HCT116 (cell line): ENCODE data around the gene SEC16A. TPM values are rescaled to one million over a fixed set of nuclear protein-coding genes. Genes with fewer than 3 reads are reported as not detected.

Source experiments
- ATAC-seq: fragments of 200-7000 bp; cut with Tn5 transposase; 2 replicates; pipeline ENCODE4 v1.9.1; 2020; ENCODE audit warnings: mild to moderate bottlenecking, moderate library complexity
- BruUV-seq: library from RNA; stranded (reverse); fragments of 400-500 nt; replicated peaks from 2 replicates; lab custom pipeline; 2021; lab: Mats Ljungman, UMichigan
- CTCF ChIA-PET: fragments of 300-600 bp; sonication (Branson Sonifier 250); formaldehyde crosslinking; loops from one replicate; lab custom pipeline; 2021; ENCODE audit warnings: antibody characterized with exemption; lab: Charles Lee
- POLR2A ChIA-PET: fragments of 300-600, 350-600 bp; sonication (Branson Sonifier 250); formaldehyde crosslinking; loops from one replicate; lab custom pipeline; 2021; ENCODE audit warnings: antibody characterized with exemption; lab: Charles Lee
- RAD21 ChIA-PET, 2 experiments: fragments of 300-600 bp; sonication (Branson Sonifier 250); formaldehyde crosslinking; loops; one replicate each; lab custom pipeline; 2023; ENCODE audit warnings: low total read pairs in 2 of 2; ENCODE audit not compliant: uncharacterized antibody in 2 of 2, unreplicated experiment in 2 of 2, low non-redundant PET in 1 of 2; lab: Charles Lee
- DNase-seq: peaks from one replicate; pipeline ENCODE4 v3.0.0-alpha.2; 2010; ENCODE audit warnings: low read depth, low spot score
- H2AFZ ChIP-seq: fragments of 200-600 bp; shearing (Covaris generic), sonication (generic); 2 replicates; pipeline ENCODE4 v1.6.1; 2017; ENCODE audit warnings: low read depth, mixed run types, mixed read lengths, antibody characterized with exemption, low read length; ENCODE audit not compliant: poor library complexity, severe bottlenecking
- H3K27ac ChIP-seq: 2 replicates; pipeline ENCODE4 v1.5.1; 2012; ENCODE audit warnings: low read depth, low read length
- H3K27me3 ChIP-seq: fragments of 200-600 bp; sonication (generic); 2 replicates; pipeline ENCODE4 v1.6.1; 2016; ENCODE audit warnings: mixed run types, low read length, mixed read lengths; ENCODE audit not compliant: insufficient read depth
- H3K36me3 ChIP-seq, 2 experiments: fragments of 200-500 bp in 1 of 2; fragments of 200-600 bp in 1 of 2; sonication (Bioruptor generic) in 1 of 2; sonication (generic) in 1 of 2; 2 replicates each; pipeline versions ENCODE4 v1.5.1 to v1.6.1; 2014 to 2016; ENCODE audit warnings: low read length in 2 of 2, inconsistent platforms in 1 of 2, mixed read lengths in 1 of 2, mixed run types in 1 of 2; ENCODE audit not compliant: insufficient read depth in 2 of 2, control insufficient read depth in 1 of 2
- H3K4me1 ChIP-seq, 2 experiments: fragments of 200-600 bp in 1 of 2; sonication (generic) in 1 of 2; 2 replicates each; pipeline versions ENCODE4 v1.5.1 to v1.6.1; 2012 to 2017; ENCODE audit warnings: low read length in 2 of 2, inconsistent platforms in 1 of 2, mild to moderate bottlenecking in 1 of 2, mixed read lengths in 1 of 2, mixed run types in 1 of 2, moderate library complexity in 1 of 2; ENCODE audit not compliant: insufficient read depth in 2 of 2, control insufficient read depth in 1 of 2
- H3K4me2 ChIP-seq: fragments of 200-600 bp; sonication (generic); 2 replicates; pipeline ENCODE4 v1.6.1; 2017; ENCODE audit warnings: mixed run types, low read length, mixed read lengths
- H3K4me3 ChIP-seq, 2 experiments: fragments of 200-600 bp in 1 of 2; sonication (generic) in 1 of 2; replicated peaks in 1 of 2; 2 replicates each; pipeline ENCODE4 v1.5.1; 2011 to 2016; ENCODE audit warnings: low read length in 2 of 2, control low read depth in 1 of 2, low read depth in 1 of 2, mild to moderate bottlenecking in 1 of 2, mixed read lengths in 1 of 2, mixed run types in 1 of 2
- H3K79me2 ChIP-seq: fragments of 200-600 bp; sonication (generic); 2 replicates; pipeline ENCODE4 v1.6.1; 2017; ENCODE audit warnings: mild to moderate bottlenecking, mixed run types, low read length, moderate library complexity, mixed read lengths; ENCODE audit not compliant: insufficient read depth
- H3K9ac ChIP-seq: fragments of 200-600 bp; sonication (generic); 2 replicates; pipeline ENCODE4 v1.6.1; 2016; ENCODE audit warnings: low read length, mixed read lengths
- H3K9me2 ChIP-seq: fragments of 200-600 bp; sonication (generic), shearing (Covaris generic); 2 replicates; pipeline ENCODE4 v1.6.1; 2017; ENCODE audit warnings: mixed run types, mild to moderate bottlenecking, moderate library complexity; ENCODE audit not compliant: insufficient read depth
- H3K9me3 ChIP-seq, 2 experiments: fragments of 200-500 bp in 1 of 2; fragments of 200-600 bp in 1 of 2; sonication (Bioruptor generic) in 1 of 2; sonication (generic) in 1 of 2; 2 replicates each; pipeline ENCODE4 v1.6.1; 2014 to 2017; ENCODE audit warnings: low read length in 2 of 2, mixed read lengths in 2 of 2, inconsistent platforms in 1 of 2, low read depth in 1 of 2, mild to moderate bottlenecking in 1 of 2, mixed run types in 1 of 2, moderate library complexity in 1 of 2; ENCODE audit not compliant: control insufficient read depth in 1 of 2, insufficient read depth in 1 of 2
- H4K20me1 ChIP-seq: fragments of 200-600 bp; sonication (generic), shearing (Covaris generic); 2 replicates; pipeline ENCODE4 v1.6.1; 2017; ENCODE audit warnings: mixed run types, mild to moderate bottlenecking, moderate library complexity; ENCODE audit not compliant: insufficient read depth
- CBX3 ChIP-seq: IDR thresholded peaks from 2 replicates; pipeline ENCODE4 v1.6.1; 2012; ENCODE audit warnings: low read depth
- CEBPB ChIP-seq: IDR thresholded peaks from 2 replicates; pipeline ENCODE4 v1.6.1; 2012; ENCODE audit warnings: low read depth
- EGR1 ChIP-seq: IDR thresholded peaks from 2 replicates; pipeline ENCODE4 v1.6.1; 2012; ENCODE audit warnings: low read depth
- EZH2 ChIP-seq: fragments of 200-600 bp; sonication (generic); IDR thresholded peaks from 2 replicates; pipeline ENCODE4 v1.6.1; 2017; ENCODE audit warnings: antibody characterized with exemption, mixed run types
- EZH2phosphoT487 ChIP-seq: fragments of 200-600 bp; IDR thresholded peaks from 2 replicates; pipeline ENCODE4 v1.6.1; 2018; ENCODE audit warnings: antibody characterized with exemption, borderline replicate concordance
- POLR2AphosphoS5 ChIP-seq: IDR thresholded peaks from 2 replicates; pipeline ENCODE4 v1.6.1; 2011; ENCODE audit warnings: mild to moderate bottlenecking, low read depth, low read length, moderate library complexity
- RAD21 ChIP-seq: IDR thresholded peaks from 2 replicates; pipeline ENCODE4 v1.6.1; 2012; ENCODE audit warnings: low read depth, mild to moderate bottlenecking
- SIN3A ChIP-seq: IDR thresholded peaks from 2 replicates; pipeline ENCODE4 v1.6.1; 2012; ENCODE audit warnings: low read depth
- SP1 ChIP-seq: IDR thresholded peaks from 2 replicates; pipeline ENCODE4 v1.6.1; 2012; ENCODE audit warnings: low read depth
- SRF ChIP-seq: IDR thresholded peaks from 2 replicates; pipeline ENCODE4 v1.6.1; 2012; ENCODE audit warnings: low read depth
- TCF7L2 ChIP-seq: IDR thresholded peaks from 2 replicates; pipeline ENCODE4 v1.7.0; 2011; ENCODE audit warnings: borderline replicate concordance, inconsistent platforms; ENCODE audit not compliant: insufficient read depth, insufficient read length; ENCODE audit errors: extremely low read depth
- YY1 ChIP-seq: IDR thresholded peaks from 2 replicates; pipeline ENCODE4 v1.6.1; 2011; ENCODE audit warnings: low read length, low read depth, moderate library complexity, mild to moderate bottlenecking; ENCODE audit not compliant: insufficient replicate concordance; ENCODE audit errors: extremely low read depth
- ZFX ChIP-seq: fragments of 450-650 bp; IDR thresholded peaks from 2 replicates; pipeline ENCODE4 v1.6.1; 2017
- ZNF274 ChIP-seq: fragments of 200-500 bp; sonication (Bioruptor generic); IDR thresholded peaks from 2 replicates; pipeline ENCODE4 v1.6.1; 2014; ENCODE audit warnings: mild to moderate bottlenecking, low read depth, low read length, inconsistent platforms
- intact Hi-C: fragments of 100-400 bp; cut with micrococcal nuclease; formaldehyde crosslinking; loops from 2 replicates; pipeline ENCODE4 v1.10.0; 2022
- total RNA-seq: library from RNA; stranded (reverse); gene quantifications from one replicate; pipeline ENCODE4 v1.2.1, GENCODE V29; 2021; ENCODE audit not compliant: unreplicated experiment
- TF ChIP-seq, protein P1 (sequence below): IDR thresholded peaks from 2 replicates; pipeline ENCODE4 v1.6.1; 2012; ENCODE audit warnings: low read depth
- TF ChIP-seq, protein P2 (sequence below), 3 experiments: fragments of 200-600 bp in 1 of 3; sonication (generic) in 1 of 3; IDR thresholded peaks in 2 of 3; conservative IDR thresholded peaks in 1 of 3; 2 replicates each; pipeline ENCODE4 v1.5.1; 2012 to 2017; ENCODE audit warnings: low read depth in 2 of 3, low read length in 2 of 3, antibody characterized with exemption in 1 of 3, borderline replicate concordance in 1 of 3, control low read depth in 1 of 3, mild to moderate bottlenecking in 1 of 3, mixed read lengths in 1 of 3, mixed run types in 1 of 3, moderate library complexity in 1 of 3; ENCODE audit not compliant: insufficient read depth in 1 of 3

Gene SEC16A
- total RNA-seq, 1 experiment from 2014 or later = 49.8 TPM

- TF ChIP-seq RAD21 (no peak), CEBPB (no peak)
These were observed 26.7 kb upstream of the SEC16A start (continued) for GRCh38 chr9:136509549-136509948.

DNA sequence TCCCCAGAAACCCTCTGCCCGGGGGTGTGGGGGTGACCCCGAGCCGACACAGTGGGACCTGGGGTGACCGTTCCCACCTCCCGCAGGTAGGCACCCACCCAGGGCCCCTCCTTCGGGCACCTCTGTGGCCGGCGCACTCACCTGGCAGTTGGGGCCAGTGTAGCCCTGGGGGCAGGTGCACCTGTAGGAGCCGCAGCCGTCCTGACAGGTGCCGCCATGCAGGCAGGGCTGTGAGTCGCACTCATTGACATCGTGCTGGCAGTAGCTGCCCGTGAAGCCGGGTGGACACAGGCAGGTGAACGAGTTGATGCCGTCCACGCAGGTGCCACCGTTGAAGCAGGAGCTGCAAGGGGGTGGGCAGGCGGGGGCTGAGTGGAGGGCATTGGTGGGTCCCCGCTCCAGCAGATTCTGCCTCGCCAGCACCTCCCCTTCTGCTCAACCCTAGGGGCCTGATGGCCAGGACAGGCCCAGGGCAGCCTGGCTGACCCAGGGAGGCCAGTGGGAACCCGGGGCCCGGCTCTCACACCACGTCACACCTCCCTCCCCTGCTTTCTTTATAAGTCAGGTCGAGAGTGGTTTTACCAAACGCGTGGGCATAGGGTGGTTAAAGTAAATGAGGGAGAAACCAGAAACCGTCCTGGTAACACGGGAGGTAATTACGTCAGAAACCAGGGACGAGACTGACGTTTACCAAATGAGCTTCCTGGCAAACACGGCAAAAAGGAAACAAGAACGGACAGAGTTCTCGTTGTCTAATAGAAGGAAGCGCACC lies 26.1 kb upstream of the SEC16A start:
- H3K4me1 ChIP-seq = no peaks in the 10 kb centered on the region
- ChIA-PET RAD21 (no interaction called here), POLR2A (no interaction called here), CTCF (no interaction called here)
- no peak overlapping the region for H2AFZ ChIP-seq
- no peaks in the 10 kb centered on the region for H3K9me2 ChIP-seq
- H3K9ac ChIP-seq = no peak overlapping the region
- H3K79me2 ChIP-seq = no peaks in the 10 kb centered on the region
- no peak overlapping the region for H3K27ac ChIP-seq
- no peak overlapping the region for H3K4me3 ChIP-seq
- no peaks in the 10 kb centered on the region for H3K9me3 ChIP-seq
- no peak for ATAC-seq
- H3K27me3 ChIP-seq = no peaks in the 10 kb centered on the region
- intact Hi-C loops = no loop called here
- no TSS peak for BruUV-seq
- TF ChIP-seq EZH2phosphoT487 (no peak), SIN3A (no peak), SP1 (no peak), CBX3 (no peak), ZNF274 (no peak), EZH2 (no peak), SRF (no peak), ZFX (no peak), YY1 (no peak), POLR2AphosphoS5 (no peak), TCF7L2 (no peak), RAD21 (no peak), EGR1 (no peak)
- TF ChIP-seq, protein P1, sequence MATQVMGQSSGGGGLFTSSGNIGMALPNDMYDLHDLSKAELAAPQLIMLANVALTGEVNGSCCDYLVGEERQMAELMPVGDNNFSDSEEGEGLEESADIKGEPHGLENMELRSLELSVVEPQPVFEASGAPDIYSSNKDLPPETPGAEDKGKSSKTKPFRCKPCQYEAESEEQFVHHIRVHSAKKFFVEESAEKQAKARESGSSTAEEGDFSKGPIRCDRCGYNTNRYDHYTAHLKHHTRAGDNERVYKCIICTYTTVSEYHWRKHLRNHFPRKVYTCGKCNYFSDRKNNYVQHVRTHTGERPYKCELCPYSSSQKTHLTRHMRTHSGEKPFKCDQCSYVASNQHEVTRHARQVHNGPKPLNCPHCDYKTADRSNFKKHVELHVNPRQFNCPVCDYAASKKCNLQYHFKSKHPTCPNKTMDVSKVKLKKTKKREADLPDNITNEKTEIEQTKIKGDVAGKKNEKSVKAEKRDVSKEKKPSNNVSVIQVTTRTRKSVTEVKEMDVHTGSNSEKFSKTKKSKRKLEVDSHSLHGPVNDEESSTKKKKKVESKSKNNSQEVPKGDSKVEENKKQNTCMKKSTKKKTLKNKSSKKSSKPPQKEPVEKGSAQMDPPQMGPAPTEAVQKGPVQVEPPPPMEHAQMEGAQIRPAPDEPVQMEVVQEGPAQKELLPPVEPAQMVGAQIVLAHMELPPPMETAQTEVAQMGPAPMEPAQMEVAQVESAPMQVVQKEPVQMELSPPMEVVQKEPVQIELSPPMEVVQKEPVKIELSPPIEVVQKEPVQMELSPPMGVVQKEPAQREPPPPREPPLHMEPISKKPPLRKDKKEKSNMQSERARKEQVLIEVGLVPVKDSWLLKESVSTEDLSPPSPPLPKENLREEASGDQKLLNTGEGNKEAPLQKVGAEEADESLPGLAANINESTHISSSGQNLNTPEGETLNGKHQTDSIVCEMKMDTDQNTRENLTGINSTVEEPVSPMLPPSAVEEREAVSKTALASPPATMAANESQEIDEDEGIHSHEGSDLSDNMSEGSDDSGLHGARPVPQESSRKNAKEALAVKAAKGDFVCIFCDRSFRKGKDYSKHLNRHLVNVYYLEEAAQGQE = no peak
- TF ChIP-seq, protein P2, sequence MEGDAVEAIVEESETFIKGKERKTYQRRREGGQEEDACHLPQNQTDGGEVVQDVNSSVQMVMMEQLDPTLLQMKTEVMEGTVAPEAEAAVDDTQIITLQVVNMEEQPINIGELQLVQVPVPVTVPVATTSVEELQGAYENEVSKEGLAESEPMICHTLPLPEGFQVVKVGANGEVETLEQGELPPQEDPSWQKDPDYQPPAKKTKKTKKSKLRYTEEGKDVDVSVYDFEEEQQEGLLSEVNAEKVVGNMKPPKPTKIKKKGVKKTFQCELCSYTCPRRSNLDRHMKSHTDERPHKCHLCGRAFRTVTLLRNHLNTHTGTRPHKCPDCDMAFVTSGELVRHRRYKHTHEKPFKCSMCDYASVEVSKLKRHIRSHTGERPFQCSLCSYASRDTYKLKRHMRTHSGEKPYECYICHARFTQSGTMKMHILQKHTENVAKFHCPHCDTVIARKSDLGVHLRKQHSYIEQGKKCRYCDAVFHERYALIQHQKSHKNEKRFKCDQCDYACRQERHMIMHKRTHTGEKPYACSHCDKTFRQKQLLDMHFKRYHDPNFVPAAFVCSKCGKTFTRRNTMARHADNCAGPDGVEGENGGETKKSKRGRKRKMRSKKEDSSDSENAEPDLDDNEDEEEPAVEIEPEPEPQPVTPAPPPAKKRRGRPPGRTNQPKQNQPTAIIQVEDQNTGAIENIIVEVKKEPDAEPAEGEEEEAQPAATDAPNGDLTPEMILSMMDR (IDR thresholded peaks at IDR 0.05 in 2 of 3, conservative IDR thresholded peaks at IDR 0.05 in 1 of 3; ENCODE audit: borderline replicate concordance in 1 of 3, insufficient read depth in 1 of 3, low read depth in 2 of 3, low read length in 2 of 3) = no peak
- TF ChIP-seq, all 23 proteins: peak for 0
- Histone ChIP-seq H4K20me1 (no peaks in the 10 kb centered on the region), H3K36me3 (peaks cover 15 to 29% of the 10 kb centered on the region in 2 experiments), H3K4me2 (no peak overlapping the region)
- DNase-seq = no peak
